ENCODE measurements around the gene MICAL2.
"Not testable (repeated sequence)": the region's sequence is repeated elsewhere in the genome, so short reads cannot be mapped to it uniquely, and the experiment has no call there.

The MICAL2 gene

GRCh38 chr11:12139144-12139881, 28.9 kb downstream of the MICAL2 start:
- no peak for DNase-seq

DNA sequence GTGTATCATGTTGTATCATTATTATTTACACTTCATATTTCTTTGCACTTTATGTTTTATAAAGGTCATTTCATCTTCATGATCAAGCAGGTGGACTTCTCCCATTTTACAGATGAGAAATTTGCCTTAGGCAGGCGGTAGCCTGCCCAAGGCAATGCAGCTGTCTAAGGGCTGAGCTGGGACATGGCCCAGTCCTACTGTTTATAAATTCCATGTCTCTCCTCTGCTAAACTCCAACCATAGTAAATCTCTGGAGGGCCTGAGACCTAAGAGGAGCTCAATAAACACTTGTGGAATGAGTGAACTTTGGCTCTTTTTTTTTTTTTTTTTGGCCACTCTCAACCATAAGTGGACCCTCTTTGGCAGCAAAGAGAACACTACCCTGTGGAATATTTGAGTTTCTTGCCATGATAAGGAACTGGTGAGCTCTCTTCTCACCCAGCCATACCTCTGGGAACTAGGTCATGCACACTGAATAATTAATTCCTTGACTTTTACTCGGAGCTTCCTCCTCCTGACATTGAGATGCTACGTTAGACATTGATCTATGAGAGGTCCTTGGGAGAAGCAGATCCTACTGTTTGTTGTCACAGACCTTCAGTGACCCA, 29.9 kb downstream of the MICAL2 start:
- DNase-seq, result no peak

DNA sequence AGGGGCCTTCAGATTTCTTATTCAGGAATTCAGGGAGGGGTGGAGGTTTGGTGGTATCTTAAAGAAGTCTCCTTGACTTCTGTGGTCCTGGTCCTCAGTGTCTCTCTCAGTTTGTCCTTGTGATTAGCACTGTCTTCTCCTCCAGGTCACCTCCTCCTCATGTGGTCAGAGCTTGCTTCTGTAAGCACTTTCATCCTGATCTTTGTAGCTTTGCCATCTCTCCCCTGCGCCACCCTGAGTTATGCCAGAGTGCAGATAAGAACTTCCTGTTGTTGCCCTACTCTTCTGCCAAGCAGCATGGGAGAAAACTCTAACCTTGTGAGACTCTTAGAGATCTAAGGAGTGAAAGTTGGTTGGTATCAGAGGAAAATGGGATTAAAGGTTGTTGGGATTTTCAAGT, 30.9 kb downstream of the MICAL2 start:
- DNase-seq, result no peak

DNA sequence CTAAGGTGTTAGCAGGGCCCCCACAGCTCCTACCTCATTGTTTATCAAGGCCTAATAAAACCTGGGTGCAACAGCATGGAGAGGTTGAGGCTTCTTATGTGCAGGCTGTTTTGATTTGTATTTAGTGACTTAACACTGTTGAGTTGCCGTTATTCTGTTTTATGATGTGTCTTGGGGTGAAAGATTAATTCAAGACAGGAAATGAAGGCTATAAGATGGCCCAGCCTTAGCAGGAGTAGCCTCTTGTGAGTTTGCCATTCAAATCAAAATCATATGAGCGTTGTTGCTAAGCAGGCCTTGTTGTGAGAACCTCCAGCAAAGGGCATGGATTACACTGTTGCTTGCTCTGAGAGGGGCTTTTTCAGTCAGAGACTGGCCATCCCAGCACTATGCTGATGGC, 31.8 kb downstream of the MICAL2 start:
- DNase-seq, result no peak

DNA sequence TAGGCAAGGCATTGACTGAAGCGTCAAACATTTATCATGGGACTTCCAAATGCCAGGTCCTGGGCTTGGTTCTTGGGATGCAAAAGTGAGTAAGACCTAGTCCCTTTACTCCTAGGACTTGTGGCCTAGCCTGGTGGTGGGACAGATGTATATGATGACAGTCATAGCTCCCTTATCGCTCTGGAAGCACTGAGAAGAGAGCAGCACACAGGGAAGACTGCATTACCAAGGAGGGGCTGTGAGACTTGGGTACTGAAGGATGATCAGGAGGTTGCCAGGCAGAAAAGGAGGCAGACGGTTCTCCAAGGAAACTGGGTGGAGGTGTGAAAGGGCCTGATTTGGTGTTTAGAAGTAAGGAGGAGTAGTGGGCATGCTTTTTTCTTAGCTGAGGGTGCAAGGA, 32.5 kb downstream of the MICAL2 start:
- DNase-seq, result no peak

DNA sequence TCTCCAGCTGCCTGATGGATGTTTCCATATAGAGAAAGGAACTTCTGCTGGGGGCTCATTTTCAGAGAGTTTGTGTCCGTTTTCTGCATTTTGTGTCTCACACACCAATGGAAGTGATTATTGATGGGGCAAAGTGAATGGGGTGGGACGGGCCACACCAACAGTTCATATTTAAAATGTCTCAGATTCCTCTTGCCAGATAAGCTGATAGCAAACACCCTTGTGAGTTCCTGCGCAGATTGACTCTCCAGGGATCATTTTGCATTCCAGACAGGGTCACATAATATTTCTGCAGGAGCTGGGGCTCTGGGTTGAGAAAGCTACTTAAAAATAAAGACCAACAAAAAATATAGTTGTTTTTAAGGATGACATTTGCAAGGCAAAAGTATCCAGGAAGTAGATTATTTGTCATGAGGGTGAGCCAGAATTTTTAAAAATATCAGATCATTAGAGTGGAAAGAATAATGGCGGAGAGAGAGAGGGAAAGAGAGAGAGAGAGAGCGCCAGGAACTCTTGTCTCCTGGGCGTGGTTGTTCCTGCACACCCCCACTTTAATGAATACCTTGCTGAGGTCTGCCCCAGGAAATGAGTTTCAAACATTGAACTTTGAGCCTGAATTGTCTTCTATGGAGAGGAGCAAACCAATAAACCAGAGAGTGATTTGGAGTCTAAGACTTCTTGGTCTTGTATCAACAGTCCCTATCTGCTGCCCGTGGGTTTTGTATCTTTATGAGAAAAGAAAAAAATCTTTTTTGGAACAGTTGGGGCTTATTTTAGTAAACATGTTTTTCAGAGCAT, 33.3 kb downstream of the MICAL2 start:
- DNase-seq, result no peak

GRCh38 chr11:12144330-12145174, 34.2 kb downstream of the MICAL2 start:
- no peak for DNase-seq

DNA sequence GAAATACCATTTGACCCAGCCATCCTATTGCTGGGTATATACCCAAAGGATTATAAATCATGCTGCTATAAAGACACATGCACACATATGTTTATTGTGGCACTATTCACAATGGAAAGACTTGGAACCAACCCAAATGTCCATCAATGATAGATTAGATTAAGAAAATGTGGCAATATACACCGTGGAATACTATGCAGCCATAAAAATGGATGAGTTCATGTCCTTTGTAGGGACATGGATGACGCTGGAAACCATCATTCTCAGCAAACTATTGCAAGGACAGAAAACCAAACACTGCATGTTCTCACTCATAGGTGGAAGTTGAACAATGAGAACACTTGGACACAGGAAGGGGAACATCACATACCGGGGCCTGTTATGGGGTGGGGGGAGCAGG, 36.3 kb downstream of the MICAL2 start:
- not testable (repeated sequence) for DNase-seq

GRCh38 chr11:12147827-12148226, 37.4 kb downstream of the MICAL2 start:
- DNase-seq, result no peak

- DNase-seq, result no peak
Measured at GRCh38 chr11:12148466-12148865, 38.1 kb downstream of the MICAL2 start.

- no peak for DNase-seq
Measured at GRCh38 chr11:12148882-12149281, 38.5 kb downstream of the MICAL2 start.

- DNase-seq, result no peak
Measured at GRCh38 chr11:12149672-12150225, 39.4 kb downstream of the MICAL2 start.

- no peak for DNase-seq
Measured at GRCh38 chr11:12150831-12151382, 40.5 kb downstream of the MICAL2 start.

DNA sequence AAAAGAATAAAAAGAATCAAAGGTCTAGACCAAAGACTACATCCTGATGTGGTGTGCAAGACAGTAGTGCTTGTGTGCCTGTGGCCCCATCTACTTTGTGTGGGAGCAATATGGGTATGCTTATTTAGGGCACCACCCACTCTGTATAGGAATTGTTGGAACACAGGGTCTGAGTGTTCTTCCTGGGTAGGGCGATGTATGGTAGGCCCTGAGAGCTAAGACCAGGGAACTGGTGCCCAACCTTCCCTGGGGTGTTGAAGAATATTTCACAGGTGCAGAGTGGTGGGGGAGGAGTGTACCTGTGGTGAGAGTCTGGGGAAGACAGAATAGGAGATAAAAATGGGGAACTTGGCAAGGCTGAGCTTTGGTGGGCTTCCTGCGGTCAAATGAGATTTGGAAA, 41.9 kb downstream of the MICAL2 start:
- DNase-seq, result no peak

DNA sequence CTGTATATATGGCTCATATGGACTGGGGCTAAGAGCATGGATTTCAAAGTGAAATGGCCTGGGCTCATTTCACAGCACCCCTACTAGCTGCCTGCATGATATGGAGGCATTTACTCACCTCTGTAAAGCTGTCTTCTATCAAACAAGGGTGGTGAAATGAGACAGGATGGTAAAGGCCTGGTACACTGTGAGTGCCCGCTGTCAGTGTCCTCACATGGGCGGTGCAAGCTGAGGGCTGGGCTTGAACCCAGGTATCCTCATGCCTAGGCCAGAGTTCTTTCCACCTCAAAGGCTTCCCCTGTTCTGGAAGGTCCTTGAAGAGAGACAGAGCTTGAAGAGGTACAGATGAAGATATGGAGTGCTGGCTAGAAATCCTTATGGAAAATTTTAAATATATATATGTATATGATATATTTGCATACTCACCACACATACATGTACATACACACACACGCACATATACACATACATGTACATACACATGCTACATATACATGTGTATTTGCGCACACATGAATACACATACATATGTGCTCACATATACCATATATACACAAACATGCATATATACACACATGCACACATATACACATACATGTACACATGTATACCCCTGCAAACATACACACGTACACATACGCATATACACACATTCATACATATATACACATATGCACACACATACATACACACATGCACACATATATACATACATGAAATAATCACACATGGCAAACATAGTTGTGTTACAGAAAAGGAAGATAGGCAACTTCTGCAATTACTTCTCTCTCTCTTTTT, 44.7 kb downstream of the MICAL2 start:
- DNase-seq, result no peak

DNA sequence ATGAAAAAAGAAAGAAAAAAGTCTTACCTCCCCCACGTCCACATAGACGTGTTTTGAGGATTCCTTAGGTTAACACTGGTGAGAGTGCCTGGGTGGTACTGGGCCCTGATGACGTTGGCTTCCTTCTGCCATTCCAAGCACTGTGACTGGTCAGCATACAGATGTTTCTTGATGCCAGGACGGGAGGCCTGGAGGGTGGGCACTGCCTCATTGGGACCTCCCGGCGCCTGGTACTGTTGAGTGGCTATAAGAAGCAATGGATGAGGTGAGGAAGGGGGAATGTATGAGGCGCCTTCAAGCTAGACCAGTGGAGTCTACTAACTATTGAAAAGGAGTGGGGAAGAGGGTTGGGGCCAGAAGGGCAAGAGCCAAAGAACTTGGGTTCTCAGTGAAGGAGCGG, 45.3 kb downstream of the MICAL2 start:
- DNase-seq, result no peak

DNA sequence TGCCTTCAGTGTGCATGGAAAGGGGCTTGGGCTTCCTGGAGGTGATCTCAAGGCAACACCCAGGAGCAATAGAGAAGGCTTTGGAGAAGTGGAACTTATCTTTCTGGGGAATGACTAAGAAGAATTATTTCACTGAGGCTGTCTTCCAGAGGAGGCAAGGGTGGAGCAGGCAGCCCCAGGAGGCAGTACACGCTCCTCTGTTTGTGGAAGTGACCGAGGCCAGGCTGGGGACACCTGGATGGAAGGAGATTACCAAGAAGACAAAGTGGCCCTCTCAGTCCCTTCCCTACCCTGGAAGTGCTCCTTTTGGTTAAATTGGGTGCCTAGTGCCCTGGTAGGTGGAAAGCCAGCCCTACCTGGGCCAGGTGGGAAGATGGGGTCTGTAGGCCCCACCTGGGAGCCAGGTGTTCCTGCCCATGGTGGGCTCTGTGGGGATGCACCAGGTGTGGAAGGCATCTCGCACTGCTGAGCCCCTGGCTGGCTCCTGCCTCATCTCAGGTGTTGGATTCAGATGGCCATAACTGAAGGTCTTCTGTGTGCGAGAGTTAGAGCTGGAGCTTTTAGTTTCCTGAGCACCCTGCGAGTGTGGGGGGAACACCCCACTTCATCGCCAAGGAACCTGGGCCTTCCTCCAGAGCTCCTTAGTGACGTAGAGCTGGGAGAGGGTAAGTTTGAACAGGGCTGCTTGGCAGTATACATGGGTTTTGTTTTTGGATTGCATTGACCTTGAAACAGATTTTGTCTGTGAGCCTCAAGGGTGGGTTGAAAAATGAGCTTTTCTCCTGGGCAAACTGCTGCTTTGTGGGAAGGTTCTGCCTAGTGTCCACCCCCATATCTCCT, 46.1 kb downstream of the MICAL2 start:
- DNase-seq, result no peak

GRCh38 chr11:12157241-12157661, 46.9 kb downstream of the MICAL2 start:
- no peak for DNase-seq

DNA sequence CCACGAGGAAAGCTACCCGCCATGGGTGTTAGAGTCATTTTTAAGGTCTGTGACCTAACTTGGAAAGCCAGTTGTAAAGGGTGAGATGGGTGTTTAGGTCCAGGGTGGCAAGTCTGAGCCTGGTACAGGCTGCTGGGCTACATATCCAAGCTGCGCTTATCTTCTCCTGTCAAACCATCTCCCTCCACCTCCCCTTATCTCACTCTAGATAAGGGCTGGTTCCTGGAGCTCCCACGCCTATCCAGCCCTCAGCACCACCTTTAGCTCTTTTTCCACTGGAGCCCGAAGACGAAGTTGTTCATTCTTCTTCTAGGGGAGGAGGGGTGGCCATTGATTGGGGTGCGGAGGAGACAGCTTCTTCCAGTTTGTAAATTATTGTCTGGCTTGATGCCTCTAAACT, 48.5 kb downstream of the MICAL2 start:
- DNase-seq, result no peak

GRCh38 chr11:12159351-12160099, 49.1 kb downstream of the MICAL2 start:
- DNase-seq, result no peak

Measured in NCI-H2107 (cell line).